ENCODE measurements around the gene NOTUM.

Gene NOTUM

DNA sequence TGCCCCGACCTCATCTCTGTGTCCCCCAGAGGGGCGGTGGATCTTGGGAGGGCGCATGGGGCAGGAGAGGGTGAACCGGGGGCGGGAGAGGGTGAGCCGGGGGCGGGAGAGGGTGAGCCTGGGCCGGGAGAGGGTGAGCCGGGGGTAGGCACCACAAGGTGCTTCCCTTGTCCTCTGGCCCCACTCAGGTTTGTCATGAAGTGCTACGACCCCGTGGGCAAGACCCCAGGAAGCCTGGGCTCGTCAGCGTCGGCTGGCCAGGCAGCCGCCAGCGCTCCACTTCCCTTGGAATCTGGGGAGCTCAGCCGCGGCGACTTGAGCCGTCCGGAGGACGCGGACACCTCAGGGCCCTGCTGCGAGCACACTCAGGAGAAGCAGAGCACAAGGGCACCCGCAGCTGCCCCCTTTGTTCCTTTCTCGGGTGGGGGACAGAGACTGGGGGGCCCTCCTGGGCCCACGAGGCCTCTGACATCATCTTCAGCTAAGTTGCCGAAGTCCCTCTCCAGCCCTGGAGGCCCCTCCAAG lies 35.3 kb upstream of the NOTUM start:
- H3K4me1 ChIP-seq (ENCODE audit: control insufficient read depth, insufficient read depth, low read length, poor library complexity, severe bottlenecking): no peaks in the 10 kb centered on the region
- H3K36me3 ChIP-seq (ENCODE audit: control insufficient read depth, insufficient read depth, low read length): peaks cover 9% of the 10 kb centered on the region
- no peaks in the 10 kb centered on the region for H3K9me3 ChIP-seq (ENCODE audit: control insufficient read depth, low read length)
- no peak for DNase-seq
- H3K27ac ChIP-seq (ENCODE audit: insufficient read depth, low read length, poor library complexity, severe bottlenecking): no peak overlapping the region
- no peaks in the 10 kb centered on the region for H3K27me3 ChIP-seq (replicated peaks; ENCODE audit: control insufficient read depth, insufficient read depth, low read length, poor library complexity, severe bottlenecking)
- H3K4me3 ChIP-seq (ENCODE audit: insufficient read depth, low read depth, low read length, poor library complexity, severe bottlenecking): no peak overlapping the region

DNA sequence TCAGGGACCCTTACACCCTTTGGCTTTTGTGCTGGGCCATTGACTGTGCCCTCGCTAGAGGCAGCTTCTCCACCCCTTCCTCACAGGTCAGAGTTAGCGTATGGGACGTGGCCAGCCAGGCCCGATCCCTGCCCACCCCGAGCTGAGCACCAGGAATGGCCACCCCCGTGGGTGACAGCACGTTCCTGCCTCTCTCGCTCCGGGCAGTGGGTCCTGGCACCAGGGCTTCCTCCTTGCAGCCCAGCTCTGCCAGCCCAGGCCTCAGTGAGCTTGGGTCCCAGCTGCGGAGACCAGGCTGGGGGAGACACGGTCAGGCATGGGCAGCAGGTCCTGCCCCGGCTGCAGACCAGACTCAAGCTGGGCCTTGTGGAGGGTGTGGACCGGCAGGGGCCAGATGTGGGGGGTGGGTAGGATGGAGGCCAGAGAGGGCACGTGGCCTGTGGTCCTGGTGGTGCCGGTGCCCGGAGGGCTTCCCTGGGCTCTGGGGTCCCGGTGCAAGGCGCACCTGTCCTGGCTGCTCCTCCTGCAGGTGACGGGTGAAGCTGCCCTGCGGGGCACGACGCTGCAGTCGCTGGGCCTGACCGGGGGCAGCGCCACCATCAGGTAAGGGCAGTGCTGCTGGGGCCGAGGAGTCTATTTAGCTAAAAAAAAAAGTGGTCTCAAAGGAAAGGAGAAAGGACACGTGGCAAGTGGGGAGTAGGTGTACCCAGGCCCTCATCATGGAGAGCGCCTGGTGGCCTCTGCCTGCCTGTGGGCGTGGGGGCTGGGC lies 34.7 kb upstream of the NOTUM start:
- Histone ChIP-seq H3K9me3 (ENCODE audit: control insufficient read depth, low read length) (no peaks in the 10 kb centered on the region), H3K4me1 (ENCODE audit: control insufficient read depth, insufficient read depth, low read length, poor library complexity, severe bottlenecking) (no peaks in the 10 kb centered on the region), H3K27me3 (replicated peaks; ENCODE audit: control insufficient read depth, insufficient read depth, low read length, poor library complexity, severe bottlenecking) (no peaks in the 10 kb centered on the region), H3K4me3 (ENCODE audit: insufficient read depth, low read depth, low read length, poor library complexity, severe bottlenecking) (no peak overlapping the region), H3K36me3 (ENCODE audit: control insufficient read depth, insufficient read depth, low read length) (peaks cover 9% of the 10 kb centered on the region), H3K27ac (ENCODE audit: insufficient read depth, low read length, poor library complexity, severe bottlenecking) (no peak overlapping the region)
- DNase-seq: no peak

DNA sequence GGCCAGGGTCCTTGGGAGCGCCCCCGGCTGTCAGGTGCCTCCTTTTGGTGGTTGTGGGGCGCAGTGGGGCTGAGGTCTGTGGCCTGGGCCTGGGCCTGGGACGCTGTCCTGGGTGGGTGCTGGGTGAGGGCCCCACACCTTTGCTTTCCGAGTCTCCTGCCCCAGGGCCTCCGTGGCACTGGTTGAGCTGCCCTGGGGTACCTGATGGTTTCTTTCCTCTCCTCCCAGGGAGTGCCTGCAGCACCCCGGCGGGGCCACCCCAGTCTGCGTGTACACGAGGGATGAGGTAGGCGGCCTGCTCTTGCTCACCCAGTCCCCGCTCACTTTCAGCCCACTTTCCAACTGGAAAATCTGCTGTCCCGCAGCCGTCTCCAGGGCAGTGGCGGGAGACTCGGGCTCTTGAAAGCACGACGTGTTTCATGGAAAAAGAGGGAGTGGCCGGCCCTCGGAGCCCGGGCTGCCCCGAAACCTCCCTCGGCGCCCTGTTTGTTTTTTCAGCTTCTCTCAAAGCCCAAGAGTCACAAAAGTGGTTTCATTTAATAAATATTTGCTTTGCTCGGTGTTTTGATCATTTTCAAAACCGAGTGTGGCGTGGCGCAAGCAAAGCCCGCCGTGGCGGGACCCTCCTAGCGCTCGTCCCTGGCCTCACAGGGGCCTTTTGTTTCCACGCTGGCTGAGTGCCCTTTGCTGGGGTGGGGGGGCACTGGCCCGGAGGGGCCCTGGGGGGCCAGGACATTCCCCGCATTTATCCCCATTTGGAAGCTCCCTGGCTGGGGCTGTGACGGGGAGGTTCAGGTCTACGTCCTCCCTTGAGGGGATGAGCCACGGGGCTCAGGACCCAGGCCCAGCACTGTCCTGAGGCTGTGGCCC lies 33.8 kb upstream of the NOTUM start:
- Histone ChIP-seq H3K9me3 (ENCODE audit: control insufficient read depth, low read length) (no peaks in the 10 kb centered on the region), H3K27ac (ENCODE audit: insufficient read depth, low read length, poor library complexity, severe bottlenecking) (no peak overlapping the region), H3K27me3 (replicated peaks; ENCODE audit: control insufficient read depth, insufficient read depth, low read length, poor library complexity, severe bottlenecking) (no peaks in the 10 kb centered on the region), H3K4me3 (ENCODE audit: insufficient read depth, low read depth, low read length, poor library complexity, severe bottlenecking) (no peak overlapping the region), H3K36me3 (ENCODE audit: control insufficient read depth, insufficient read depth, low read length) (peaks cover 9% of the 10 kb centered on the region), H3K4me1 (ENCODE audit: control insufficient read depth, insufficient read depth, low read length, poor library complexity, severe bottlenecking) (no peaks in the 10 kb centered on the region)
- no peak for DNase-seq

DNA sequence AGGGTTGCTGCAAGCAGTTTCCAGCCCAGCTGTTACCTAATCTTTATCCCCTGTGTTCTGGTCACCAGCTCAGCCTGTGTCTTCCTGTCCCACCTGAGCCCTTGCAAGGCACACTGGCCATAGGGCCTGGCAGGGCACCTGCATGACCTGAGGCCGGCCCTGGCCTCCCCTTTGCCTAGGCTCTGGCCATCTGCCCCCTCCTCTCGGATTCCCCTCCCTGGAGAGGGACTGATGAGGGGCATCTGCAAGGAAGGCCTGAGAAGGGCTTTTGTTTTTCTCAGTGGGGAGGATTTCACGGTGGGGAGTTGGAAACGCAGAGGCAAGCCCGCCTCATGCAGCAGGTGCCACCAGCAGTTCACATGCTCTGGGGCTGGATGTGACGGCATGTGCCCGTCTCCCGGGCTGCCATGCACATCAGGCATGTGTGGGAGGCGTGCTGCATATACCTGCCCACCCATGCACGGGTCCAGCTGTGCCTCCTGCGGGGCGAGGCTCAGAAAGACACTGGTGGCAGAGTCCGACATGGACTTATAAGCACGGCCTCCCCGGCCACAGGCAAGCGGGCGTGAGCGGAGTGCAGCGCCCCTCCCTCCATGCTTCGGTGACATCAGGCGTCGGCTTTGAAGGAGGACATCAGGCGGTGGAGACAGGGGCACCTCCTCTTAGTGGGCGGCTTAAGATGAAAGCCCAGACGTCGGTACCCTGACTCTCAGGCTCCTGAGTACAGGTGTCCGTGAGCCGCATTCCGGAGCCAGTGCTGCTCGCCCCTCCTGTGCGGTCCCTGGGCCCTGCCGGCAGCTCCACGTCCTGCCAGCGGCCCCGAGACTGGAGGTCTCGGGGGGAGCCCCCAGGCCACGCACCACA lies 33.0 kb upstream of the NOTUM start:
- Histone ChIP-seq H3K27ac (ENCODE audit: insufficient read depth, low read length, poor library complexity, severe bottlenecking) (no peak overlapping the region), H3K36me3 (ENCODE audit: control insufficient read depth, insufficient read depth, low read length) (peaks cover 9% of the 10 kb centered on the region), H3K27me3 (replicated peaks; ENCODE audit: control insufficient read depth, insufficient read depth, low read length, poor library complexity, severe bottlenecking) (no peaks in the 10 kb centered on the region), H3K4me1 (ENCODE audit: control insufficient read depth, insufficient read depth, low read length, poor library complexity, severe bottlenecking) (no peaks in the 10 kb centered on the region), H3K9me3 (ENCODE audit: control insufficient read depth, low read length) (no peaks in the 10 kb centered on the region), H3K4me3 (ENCODE audit: insufficient read depth, low read depth, low read length, poor library complexity, severe bottlenecking) (no peak overlapping the region)
- no peak for DNase-seq

GRCh38 chr17:81992306-81993102 lies 31.5 kb upstream of the NOTUM start:
- H3K4me3 ChIP-seq (ENCODE audit: insufficient read depth, low read depth, low read length, poor library complexity, severe bottlenecking): no peak overlapping the region
- no peaks in the 10 kb centered on the region for H3K27me3 ChIP-seq (replicated peaks; ENCODE audit: control insufficient read depth, insufficient read depth, low read length, poor library complexity, severe bottlenecking)
- H3K36me3 ChIP-seq (ENCODE audit: control insufficient read depth, insufficient read depth, low read length): peaks cover 9% of the 10 kb centered on the region
- H3K9me3 ChIP-seq (ENCODE audit: control insufficient read depth, low read length): no peaks in the 10 kb centered on the region
- no peaks in the 10 kb centered on the region for H3K4me1 ChIP-seq (ENCODE audit: control insufficient read depth, insufficient read depth, low read length, poor library complexity, severe bottlenecking)
- DNase-seq: no peak
- no peak overlapping the region for H3K27ac ChIP-seq (ENCODE audit: insufficient read depth, low read length, poor library complexity, severe bottlenecking)

GRCh38 chr17:81991684-81992305 lies 30.8 kb upstream of the NOTUM start:
- no peak overlapping the region for H3K27ac ChIP-seq (ENCODE audit: insufficient read depth, low read length, poor library complexity, severe bottlenecking)
- peaks cover 12% of the 10 kb centered on the region for H3K36me3 ChIP-seq (ENCODE audit: control insufficient read depth, insufficient read depth, low read length)
- no peak overlapping the region for H3K4me3 ChIP-seq (ENCODE audit: insufficient read depth, low read depth, low read length, poor library complexity, severe bottlenecking)
- H3K27me3 ChIP-seq (replicated peaks; ENCODE audit: control insufficient read depth, insufficient read depth, low read length, poor library complexity, severe bottlenecking): no peaks in the 10 kb centered on the region
- H3K9me3 ChIP-seq (ENCODE audit: control insufficient read depth, low read length): no peaks in the 10 kb centered on the region
- no peak for DNase-seq
- H3K4me1 ChIP-seq (ENCODE audit: control insufficient read depth, insufficient read depth, low read length, poor library complexity, severe bottlenecking): no peaks in the 10 kb centered on the region

GRCh38 chr17:81990836-81991683 lies 30.1 kb upstream of the NOTUM start:
- Histone ChIP-seq H3K27me3 (replicated peaks; ENCODE audit: control insufficient read depth, insufficient read depth, low read length, poor library complexity, severe bottlenecking) (no peaks in the 10 kb centered on the region), H3K4me3 (ENCODE audit: insufficient read depth, low read depth, low read length, poor library complexity, severe bottlenecking) (no peak overlapping the region), H3K36me3 (ENCODE audit: control insufficient read depth, insufficient read depth, low read length) (peaks cover 7% of the 10 kb centered on the region), H3K9me3 (ENCODE audit: control insufficient read depth, low read length) (no peaks in the 10 kb centered on the region), H3K27ac (ENCODE audit: insufficient read depth, low read length, poor library complexity, severe bottlenecking) (no peak overlapping the region), H3K4me1 (ENCODE audit: control insufficient read depth, insufficient read depth, low read length, poor library complexity, severe bottlenecking) (no peaks in the 10 kb centered on the region)
- no peak for DNase-seq

GRCh38 chr17:81987161-81987770 lies 26.3 kb upstream of the NOTUM start:
- H3K27ac ChIP-seq (ENCODE audit: insufficient read depth, low read length, poor library complexity, severe bottlenecking): no peak overlapping the region
- no peaks in the 10 kb centered on the region for H3K27me3 ChIP-seq (replicated peaks; ENCODE audit: control insufficient read depth, insufficient read depth, low read length, poor library complexity, severe bottlenecking)
- no peak overlapping the region for H3K4me3 ChIP-seq (ENCODE audit: insufficient read depth, low read depth, low read length, poor library complexity, severe bottlenecking)
- no peaks in the 10 kb centered on the region for H3K9me3 ChIP-seq (ENCODE audit: control insufficient read depth, low read length)
- H3K4me1 ChIP-seq (ENCODE audit: control insufficient read depth, insufficient read depth, low read length, poor library complexity, severe bottlenecking): no peaks in the 10 kb centered on the region
- DNase-seq: no peak
- peaks cover 24% of the 10 kb centered on the region for H3K36me3 ChIP-seq (ENCODE audit: control insufficient read depth, insufficient read depth, low read length)
